ENCODE data around the gene PCCA. TPM values are rescaled to one million over a fixed set of nuclear protein-coding genes. Genes with fewer than 3 reads are reported as not detected.
A peak's percentile ranks its signal among the peaks of the same experiment; 100 is the strongest.

PCCA gene
- total and polyA plus RNA-seq, 2 of the 13 experiments (the other 11 are each of a cell fraction or from before 2014, with no cell fraction given), result 15.0 to 32.2 TPM

DNA sequence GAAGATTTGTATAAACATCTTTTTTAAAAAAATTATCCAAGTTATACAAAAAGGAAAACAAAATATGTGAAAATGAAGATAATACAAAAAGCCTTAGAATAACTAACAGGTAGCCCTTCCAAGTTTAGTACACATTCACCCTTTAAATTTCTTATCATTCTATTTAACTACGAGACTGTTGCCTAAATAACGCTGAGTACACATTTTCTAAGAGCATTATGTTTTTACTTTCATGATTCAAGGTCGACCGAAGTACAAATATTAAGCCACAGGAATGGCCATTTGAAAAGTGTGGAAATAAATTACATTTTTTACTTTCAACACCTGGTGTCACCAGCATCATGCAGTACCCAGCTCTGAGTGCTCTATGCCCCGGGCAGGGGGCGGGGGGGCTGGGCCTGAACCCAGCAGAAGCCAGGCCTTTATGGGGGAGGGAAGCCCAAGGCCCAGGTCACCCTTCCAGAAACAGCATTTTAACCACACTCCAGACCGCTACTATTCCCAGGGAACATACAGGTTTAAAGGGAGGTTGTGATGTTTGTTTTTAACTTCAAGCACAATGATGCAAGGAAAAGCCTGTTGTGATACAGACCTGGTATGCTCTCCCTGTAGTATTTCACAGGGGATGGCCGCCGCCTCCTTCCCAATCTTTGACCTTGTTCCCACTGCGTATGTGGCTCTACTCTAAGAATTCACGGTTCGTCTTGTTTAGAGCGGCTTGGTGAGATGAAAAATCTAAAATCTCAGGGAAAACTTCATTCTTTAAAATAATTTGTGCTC is 475.7 kb downstream of the PCCA start (continued):
- TF ChIP-seq, protein P1, sequence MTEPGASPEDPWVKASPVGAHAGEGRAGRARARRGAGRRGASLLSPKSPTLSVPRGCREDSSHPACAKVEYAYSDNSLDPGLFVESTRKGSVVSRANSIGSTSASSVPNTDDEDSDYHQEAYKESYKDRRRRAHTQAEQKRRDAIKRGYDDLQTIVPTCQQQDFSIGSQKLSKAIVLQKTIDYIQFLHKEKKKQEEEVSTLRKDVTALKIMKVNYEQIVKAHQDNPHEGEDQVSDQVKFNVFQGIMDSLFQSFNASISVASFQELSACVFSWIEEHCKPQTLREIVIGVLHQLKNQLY (CRISPR knock-in tag; IDR thresholded peaks at IDR 0.05), result no peak
- no peak for TF ChIP-seq ZNF468 (CRISPR knock-in tag; IDR thresholded peaks at IDR 0.05)
- TF ChIP-seq, protein P2, sequence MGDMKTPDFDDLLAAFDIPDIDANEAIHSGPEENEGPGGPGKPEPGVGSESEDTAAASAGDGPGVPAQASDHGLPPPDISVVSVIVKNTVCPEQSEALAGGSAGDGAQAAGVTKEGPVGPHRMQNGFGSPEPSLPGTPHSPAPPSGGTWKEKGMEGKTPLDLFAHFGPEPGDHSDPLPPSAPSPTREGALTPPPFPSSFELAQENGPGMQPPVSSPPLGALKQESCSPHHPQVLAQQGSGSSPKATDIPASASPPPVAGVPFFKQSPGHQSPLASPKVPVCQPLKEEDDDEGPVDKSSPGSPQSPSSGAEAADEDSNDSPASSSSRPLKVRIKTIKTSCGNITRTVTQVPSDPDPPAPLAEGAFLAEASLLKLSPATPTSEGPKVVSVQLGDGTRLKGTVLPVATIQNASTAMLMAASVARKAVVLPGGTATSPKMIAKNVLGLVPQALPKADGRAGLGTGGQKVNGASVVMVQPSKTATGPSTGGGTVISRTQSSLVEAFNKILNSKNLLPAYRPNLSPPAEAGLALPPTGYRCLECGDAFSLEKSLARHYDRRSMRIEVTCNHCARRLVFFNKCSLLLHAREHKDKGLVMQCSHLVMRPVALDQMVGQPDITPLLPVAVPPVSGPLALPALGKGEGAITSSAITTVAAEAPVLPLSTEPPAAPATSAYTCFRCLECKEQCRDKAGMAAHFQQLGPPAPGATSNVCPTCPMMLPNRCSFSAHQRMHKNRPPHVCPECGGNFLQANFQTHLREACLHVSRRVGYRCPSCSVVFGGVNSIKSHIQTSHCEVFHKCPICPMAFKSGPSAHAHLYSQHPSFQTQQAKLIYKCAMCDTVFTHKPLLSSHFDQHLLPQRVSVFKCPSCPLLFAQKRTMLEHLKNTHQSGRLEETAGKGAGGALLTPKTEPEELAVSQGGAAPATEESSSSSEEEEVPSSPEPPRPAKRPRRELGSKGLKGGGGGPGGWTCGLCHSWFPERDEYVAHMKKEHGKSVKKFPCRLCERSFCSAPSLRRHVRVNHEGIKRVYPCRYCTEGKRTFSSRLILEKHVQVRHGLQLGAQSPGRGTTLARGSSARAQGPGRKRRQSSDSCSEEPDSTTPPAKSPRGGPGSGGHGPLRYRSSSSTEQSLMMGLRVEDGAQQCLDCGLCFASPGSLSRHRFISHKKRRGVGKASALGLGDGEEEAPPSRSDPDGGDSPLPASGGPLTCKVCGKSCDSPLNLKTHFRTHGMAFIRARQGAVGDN (CRISPR knock-in tag; IDR thresholded peaks at IDR 0.05), result peak; percentile 37; the same call in 1 of the 2 replicates
- no peak for TF ChIP-seq RCOR2 (CRISPR knock-in tag; IDR thresholded peaks at IDR 0.05)
- no peak for TF ChIP-seq ARNT (IDR thresholded peaks at IDR 0.05)
- TF ChIP-seq PHB2 (IDR thresholded peaks at IDR 0.05; ENCODE audit: partially characterized antibody), result no peak
- no peak for TF ChIP-seq ZFP36 (IDR thresholded peaks at IDR 0.05; ENCODE audit: borderline replicate concordance, low read depth, low read length, partially characterized antibody)
- no peak for TF ChIP-seq ZNF234 (CRISPR knock-in tag; conservative IDR thresholded peaks at IDR 0.05)
- TF ChIP-seq SYNCRIP (IDR thresholded peaks at IDR 0.05; ENCODE audit: insufficient read depth, low read depth, low read length), result no peak
- TF ChIP-seq BCL6 (CRISPR knock-in tag; IDR thresholded peaks at IDR 0.05), result no peak
- no peak for TF ChIP-seq DNMT3B (CRISPR knock-in tag; conservative IDR thresholded peaks at IDR 0.05)
- TF ChIP-seq ZNF460 (CRISPR knock-in tag; IDR thresholded peaks at IDR 0.05; ENCODE audit: borderline replicate concordance), result no peak
- TF ChIP-seq ZNF496 (CRISPR knock-in tag; IDR thresholded peaks at IDR 0.05; ENCODE audit: insufficient replicate concordance), result no peak
- TF ChIP-seq ZNF124 (CRISPR knock-in tag; IDR thresholded peaks at IDR 0.05), result no peak
- no peak for TF ChIP-seq HCFC1 (IDR thresholded peaks at IDR 0.05; ENCODE audit: low read depth, low read length)
- TF ChIP-seq, protein P3, sequence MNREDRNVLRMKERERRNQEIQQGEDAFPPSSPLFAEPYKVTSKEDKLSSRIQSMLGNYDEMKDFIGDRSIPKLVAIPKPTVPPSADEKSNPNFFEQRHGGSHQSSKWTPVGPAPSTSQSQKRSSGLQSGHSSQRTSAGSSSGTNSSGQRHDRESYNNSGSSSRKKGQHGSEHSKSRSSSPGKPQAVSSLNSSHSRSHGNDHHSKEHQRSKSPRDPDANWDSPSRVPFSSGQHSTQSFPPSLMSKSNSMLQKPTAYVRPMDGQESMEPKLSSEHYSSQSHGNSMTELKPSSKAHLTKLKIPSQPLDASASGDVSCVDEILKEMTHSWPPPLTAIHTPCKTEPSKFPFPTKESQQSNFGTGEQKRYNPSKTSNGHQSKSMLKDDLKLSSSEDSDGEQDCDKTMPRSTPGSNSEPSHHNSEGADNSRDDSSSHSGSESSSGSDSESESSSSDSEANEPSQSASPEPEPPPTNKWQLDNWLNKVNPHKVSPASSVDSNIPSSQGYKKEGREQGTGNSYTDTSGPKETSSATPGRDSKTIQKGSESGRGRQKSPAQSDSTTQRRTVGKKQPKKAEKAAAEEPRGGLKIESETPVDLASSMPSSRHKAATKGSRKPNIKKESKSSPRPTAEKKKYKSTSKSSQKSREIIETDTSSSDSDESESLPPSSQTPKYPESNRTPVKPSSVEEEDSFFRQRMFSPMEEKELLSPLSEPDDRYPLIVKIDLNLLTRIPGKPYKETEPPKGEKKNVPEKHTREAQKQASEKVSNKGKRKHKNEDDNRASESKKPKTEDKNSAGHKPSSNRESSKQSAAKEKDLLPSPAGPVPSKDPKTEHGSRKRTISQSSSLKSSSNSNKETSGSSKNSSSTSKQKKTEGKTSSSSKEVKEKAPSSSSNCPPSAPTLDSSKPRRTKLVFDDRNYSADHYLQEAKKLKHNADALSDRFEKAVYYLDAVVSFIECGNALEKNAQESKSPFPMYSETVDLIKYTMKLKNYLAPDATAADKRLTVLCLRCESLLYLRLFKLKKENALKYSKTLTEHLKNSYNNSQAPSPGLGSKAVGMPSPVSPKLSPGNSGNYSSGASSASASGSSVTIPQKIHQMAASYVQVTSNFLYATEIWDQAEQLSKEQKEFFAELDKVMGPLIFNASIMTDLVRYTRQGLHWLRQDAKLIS (CRISPR knock-in tag; IDR thresholded peaks at IDR 0.05), result no peak
- TF ChIP-seq ZNF816 (CRISPR knock-in tag; IDR thresholded peaks at IDR 0.05; ENCODE audit: borderline replicate concordance), result no peak
- TF ChIP-seq THYN1 (CRISPR knock-in tag; IDR thresholded peaks at IDR 0.05; ENCODE audit: borderline replicate concordance, low read depth), result no peak
- no peak for TF ChIP-seq ZSCAN29 (CRISPR knock-in tag; conservative IDR thresholded peaks at IDR 0.05)
- no peak for TF ChIP-seq EHMT2 (IDR thresholded peaks at IDR 0.05; ENCODE audit: borderline replicate concordance, low read depth, low read length)
